HepG2 (cell line): ENCODE results near the gene KMT2A. TPM values are rescaled to one million over a fixed set of nuclear protein-coding genes. Genes with fewer than 3 reads are reported as not detected.
A peak's percentile ranks its signal among the peaks of the same experiment; 100 is the strongest.

Source experiments
- AGO2 ChIP-seq: fragments of 200-400 bp; formaldehyde crosslinking; optimal IDR thresholded peaks from 2 replicates; pipeline ENCODE3; 2017; ENCODE audit warnings: mild to moderate bottlenecking, low read depth, low read length, moderate library complexity
- ARHGAP35 ChIP-seq: sonication (generic); formaldehyde crosslinking; IDR thresholded peaks from 2 replicates; pipeline ENCODE4 v1.9.0; 2022; ENCODE audit warnings: mild to moderate bottlenecking, inconsistent platforms, moderate library complexity, missing genetic modification reagents, borderline replicate concordance
- ASH2L ChIP-seq: fragments of 300-600, 200-600 bp; sonication (generic); IDR thresholded peaks from 2 replicates; pipeline ENCODE4 v1.7.0; 2017; ENCODE audit warnings: low read depth, mild to moderate bottlenecking, moderate library complexity, mixed read lengths, low read length; ENCODE audit not compliant: insufficient read length
- HDAC1 ChIP-seq: sonication (generic); formaldehyde crosslinking; IDR thresholded peaks from 2 replicates; pipeline ENCODE4 v1.5.1; 2020; ENCODE audit warnings: mild to moderate bottlenecking, missing genetic modification reagents
- KMT2B ChIP-seq: IDR thresholded peaks from 2 replicates; pipeline ENCODE4 v1.6.1; 2016; ENCODE audit warnings: missing genetic modification reagents, missing compliant biosample characterization
- MAZ ChIP-seq, 2 experiments: sonication (generic) in 1 of 2; formaldehyde crosslinking in 1 of 2; IDR thresholded peaks; 2 replicates each; pipeline versions ENCODE4 v1.5.0 to v1.6.1; 2012 to 2020; ENCODE audit warnings: low read depth in 2 of 2, mild to moderate bottlenecking in 2 of 2, borderline replicate concordance in 1 of 2, improper control_type of control experiment in 1 of 2, low read length in 1 of 2, missing genetic modification reagents in 1 of 2, moderate library complexity in 1 of 2
- NFIC ChIP-seq: IDR thresholded peaks from 2 replicates; pipeline ENCODE4 v1.6.1; 2012; ENCODE audit warnings: mild to moderate bottlenecking, low read length, inconsistent platforms
- POGZ ChIP-seq: sonication (generic); formaldehyde crosslinking; IDR thresholded peaks from 2 replicates; pipeline ENCODE4 v1.4.0; 2020; ENCODE audit warnings: mild to moderate bottlenecking, missing genetic modification reagents
- SPEN ChIP-seq: sonication (generic); formaldehyde crosslinking; IDR thresholded peaks from 2 replicates; pipeline ENCODE4 v1.5.1; 2020; ENCODE audit warnings: low read depth, mild to moderate bottlenecking, missing genetic modification reagents
- THYN1 ChIP-seq: sonication (generic); formaldehyde crosslinking; IDR thresholded peaks from 2 replicates; pipeline ENCODE4 v1.8.1; 2023; ENCODE audit warnings: low read depth, mild to moderate bottlenecking, moderate library complexity, missing genetic modification reagents, borderline replicate concordance
- ZMYM3 ChIP-seq: sonication (generic); formaldehyde crosslinking; IDR thresholded peaks from 2 replicates; pipeline ENCODE4 v1.5.1; 2020; ENCODE audit warnings: mild to moderate bottlenecking, missing genetic modification reagents
- ZNF337 ChIP-seq: sonication (generic); formaldehyde crosslinking; IDR thresholded peaks from 2 replicates; pipeline ENCODE4 v1.5.1; 2020; ENCODE audit warnings: missing genetic modification reagents, low read depth, mild to moderate bottlenecking, borderline replicate concordance
- ZNF446 ChIP-seq: sonication (generic); formaldehyde crosslinking; IDR thresholded peaks from 2 replicates; pipeline ENCODE4 v1.5.0; 2020; ENCODE audit warnings: mild to moderate bottlenecking, missing genetic modification reagents
- ZNF501 ChIP-seq: sonication (generic); formaldehyde crosslinking; IDR thresholded peaks from 2 replicates; pipeline ENCODE4 v1.5.1; 2020; ENCODE audit warnings: mild to moderate bottlenecking, moderate library complexity, missing genetic modification reagents
- ZNF652 ChIP-seq: IDR thresholded peaks from 2 replicates; pipeline ENCODE4 v1.6.1; 2016; ENCODE audit warnings: low read depth, borderline replicate concordance
- ZNF713 ChIP-seq: sonication (generic); formaldehyde crosslinking; IDR thresholded peaks from 2 replicates; pipeline ENCODE4 v1.4.0; 2020; ENCODE audit warnings: mild to moderate bottlenecking, missing genetic modification reagents
- polyA plus RNA-seq, 8 experiments: library from polyadenylated mRNA; depleted of rRNA in 3 of 8; stranded (reverse) in 7 of 8; unstranded in 1 of 8; fragments of >200 nt; fragmentation: Illumina TruSeq in 4 of 8; extraction: Trizol in 4 of 8; gene quantifications; 2 replicates each; pipeline versions ENCODE4 v1.2.1 to v1.2.3, GENCODE V29; 2011 to 2016; ENCODE audit warnings: low read depth in 4 of 8, missing spikeins in 1 of 8, mixed read lengths in 1 of 8; ENCODE audit not compliant: insufficient read depth in 1 of 8
- total RNA-seq, 5 experiments: library from RNA; depleted of rRNA; stranded (reverse); fragments of >200 nt; fragmentation: Illumina TruSeq; extraction: Trizol; gene quantifications; 2 replicates each; pipeline ENCODE4 v1.2.3, GENCODE V29; 2016; ENCODE audit warnings: low read depth in 1 of 5
- TF ChIP-seq, protein P1 (sequence below): sonication (generic); formaldehyde crosslinking; conservative IDR thresholded peaks from 2 replicates; pipeline ENCODE4 v1.8.0; 2022; ENCODE audit warnings: low read depth, missing genetic modification reagents
- TF ChIP-seq, protein P2 (sequence below): sonication (generic); formaldehyde crosslinking; IDR thresholded peaks from 2 replicates; pipeline ENCODE4 v1.4.0; 2020; ENCODE audit warnings: low read depth, mild to moderate bottlenecking, missing genetic modification reagents
- TF ChIP-seq, protein P3 (sequence below): sonication (generic); formaldehyde crosslinking; IDR thresholded peaks from 2 replicates; pipeline ENCODE4 v1.4.0; 2020; ENCODE audit warnings: mild to moderate bottlenecking, missing genetic modification reagents
- TF ChIP-seq, protein P4 (sequence below): sonication (generic); formaldehyde crosslinking; IDR thresholded peaks from 2 replicates; pipeline ENCODE4 v1.8.0; 2023; ENCODE audit warnings: mild to moderate bottlenecking, missing genetic modification reagents
- TF ChIP-seq, protein P5 (sequence below): sonication (generic); formaldehyde crosslinking; IDR thresholded peaks from 2 replicates; pipeline ENCODE4 v1.9.0; 2021; ENCODE audit warnings: missing genetic modification reagents, borderline replicate concordance

The KMT2A gene
- total and polyA plus RNA-seq, 2 of the 13 experiments (the other 11 are each of a cell fraction or from before 2014, with no cell fraction given) = 12.4 to 20.0 TPM

DNA sequence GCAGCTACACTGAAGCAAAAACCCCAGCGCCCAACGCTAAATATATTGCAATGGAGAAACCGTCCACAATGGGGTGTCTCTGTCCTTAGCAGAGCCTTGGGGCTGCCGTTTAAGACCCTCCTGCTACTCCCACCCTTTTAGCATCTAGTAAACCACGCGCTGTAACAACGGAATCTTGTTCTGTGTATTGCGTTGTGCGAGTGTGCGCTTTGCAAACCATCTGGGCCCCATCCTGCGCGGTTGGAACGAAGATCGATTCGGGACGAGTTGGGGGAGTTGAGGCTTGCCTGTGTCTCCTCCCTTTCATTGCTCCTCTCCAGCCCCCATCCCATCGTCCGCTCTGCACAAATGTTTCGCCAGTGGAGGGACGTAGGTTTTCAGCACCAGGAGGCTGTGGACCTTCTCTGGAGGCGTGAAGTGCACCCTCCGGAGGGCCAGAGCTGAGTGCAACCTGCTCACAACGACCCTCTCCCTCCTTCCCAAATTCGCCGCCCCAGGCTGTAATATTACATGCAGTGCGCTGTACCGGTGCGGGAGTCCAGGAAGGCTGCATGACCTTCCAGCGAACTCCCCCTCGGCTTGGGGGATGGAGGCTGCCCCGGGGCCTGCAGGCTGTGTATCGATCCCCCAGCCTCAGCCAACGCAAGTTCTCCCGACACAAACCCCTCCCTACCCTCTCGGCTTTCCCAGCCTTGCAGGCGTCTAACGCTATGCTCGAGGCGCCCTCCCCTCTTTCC, 1.6 kb upstream of the KMT2A start (continued):
- no peak for TF ChIP-seq AGO2
- no peak for TF ChIP-seq NFIC
- no peak for TF ChIP-seq ZNF713
- TF ChIP-seq, protein P1, sequence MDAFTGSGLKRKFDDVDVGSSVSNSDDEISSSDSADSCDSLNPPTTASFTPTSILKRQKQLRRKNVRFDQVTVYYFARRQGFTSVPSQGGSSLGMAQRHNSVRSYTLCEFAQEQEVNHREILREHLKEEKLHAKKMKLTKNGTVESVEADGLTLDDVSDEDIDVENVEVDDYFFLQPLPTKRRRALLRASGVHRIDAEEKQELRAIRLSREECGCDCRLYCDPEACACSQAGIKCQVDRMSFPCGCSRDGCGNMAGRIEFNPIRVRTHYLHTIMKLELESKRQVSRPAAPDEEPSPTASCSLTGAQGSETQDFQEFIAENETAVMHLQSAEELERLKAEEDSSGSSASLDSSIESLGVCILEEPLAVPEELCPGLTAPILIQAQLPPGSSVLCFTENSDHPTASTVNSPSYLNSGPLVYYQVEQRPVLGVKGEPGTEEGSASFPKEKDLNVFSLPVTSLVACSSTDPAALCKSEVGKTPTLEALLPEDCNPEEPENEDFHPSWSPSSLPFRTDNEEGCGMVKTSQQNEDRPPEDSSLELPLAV (CRISPR knock-in tag) = no peak
- no peak for TF ChIP-seq ARHGAP35
- TF ChIP-seq, protein P2, sequence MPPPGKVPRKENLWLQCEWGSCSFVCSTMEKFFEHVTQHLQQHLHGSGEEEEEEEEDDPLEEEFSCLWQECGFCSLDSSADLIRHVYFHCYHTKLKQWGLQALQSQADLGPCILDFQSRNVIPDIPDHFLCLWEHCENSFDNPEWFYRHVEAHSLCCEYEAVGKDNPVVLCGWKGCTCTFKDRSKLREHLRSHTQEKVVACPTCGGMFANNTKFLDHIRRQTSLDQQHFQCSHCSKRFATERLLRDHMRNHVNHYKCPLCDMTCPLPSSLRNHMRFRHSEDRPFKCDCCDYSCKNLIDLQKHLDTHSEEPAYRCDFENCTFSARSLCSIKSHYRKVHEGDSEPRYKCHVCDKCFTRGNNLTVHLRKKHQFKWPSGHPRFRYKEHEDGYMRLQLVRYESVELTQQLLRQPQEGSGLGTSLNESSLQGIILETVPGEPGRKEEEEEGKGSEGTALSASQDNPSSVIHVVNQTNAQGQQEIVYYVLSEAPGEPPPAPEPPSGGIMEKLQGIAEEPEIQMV (CRISPR knock-in tag) = peak; percentile 29; the same call in 1 of the 2 replicates
- TF ChIP-seq ZNF652 (CRISPR knock-in tag) = no peak
- TF ChIP-seq HDAC1 (CRISPR knock-in tag) = peak; percentile 60; the same call in 1 of the 2 replicates
- TF ChIP-seq THYN1 = no peak
- TF ChIP-seq, protein P3, sequence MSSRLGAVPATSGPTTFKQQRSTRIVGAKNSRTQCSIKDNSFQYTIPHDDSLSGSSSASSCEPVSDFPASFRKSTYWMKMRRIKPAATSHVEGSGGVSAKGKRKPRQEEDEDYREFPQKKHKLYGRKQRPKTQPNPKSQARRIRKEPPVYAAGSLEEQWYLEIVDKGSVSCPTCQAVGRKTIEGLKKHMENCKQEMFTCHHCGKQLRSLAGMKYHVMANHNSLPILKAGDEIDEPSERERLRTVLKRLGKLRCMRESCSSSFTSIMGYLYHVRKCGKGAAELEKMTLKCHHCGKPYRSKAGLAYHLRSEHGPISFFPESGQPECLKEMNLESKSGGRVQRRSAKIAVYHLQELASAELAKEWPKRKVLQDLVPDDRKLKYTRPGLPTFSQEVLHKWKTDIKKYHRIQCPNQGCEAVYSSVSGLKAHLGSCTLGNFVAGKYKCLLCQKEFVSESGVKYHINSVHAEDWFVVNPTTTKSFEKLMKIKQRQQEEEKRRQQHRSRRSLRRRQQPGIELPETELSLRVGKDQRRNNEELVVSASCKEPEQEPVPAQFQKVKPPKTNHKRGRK = 0 out of 2 replicates have a peak, but pooled peaks have one; percentile 35
- TF ChIP-seq, protein P4, sequence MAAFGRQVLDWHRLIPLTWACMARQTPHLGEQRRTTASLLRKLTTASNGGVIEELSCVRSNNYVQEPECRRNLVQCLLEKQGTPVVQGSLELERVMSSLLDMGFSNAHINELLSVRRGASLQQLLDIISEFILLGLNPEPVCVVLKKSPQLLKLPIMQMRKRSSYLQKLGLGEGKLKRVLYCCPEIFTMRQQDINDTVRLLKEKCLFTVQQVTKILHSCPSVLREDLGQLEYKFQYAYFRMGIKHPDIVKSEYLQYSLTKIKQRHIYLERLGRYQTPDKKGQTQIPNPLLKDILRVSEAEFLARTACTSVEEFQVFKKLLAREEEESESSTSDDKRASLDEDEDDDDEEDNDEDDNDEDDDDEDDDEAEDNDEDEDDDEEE (CRISPR knock-in tag) = peak; percentile 43; the same call in 1 of the 2 replicates
- TF ChIP-seq ZNF501 (CRISPR knock-in tag) = peak; percentile 24; the same call in 1 of the 2 replicates
- TF ChIP-seq SPEN (CRISPR knock-in tag) = no peak
- TF ChIP-seq KMT2B (CRISPR knock-in tag) = peak; percentile 61; the same call in 1 of the 2 replicates
- TF ChIP-seq ZNF337 (CRISPR knock-in tag) = no peak
- TF ChIP-seq ZNF446 (CRISPR knock-in tag) = no peak
- peak; percentile 55 for TF ChIP-seq POGZ (CRISPR knock-in tag)
- TF ChIP-seq ASH2L = no peak
- TF ChIP-seq ZMYM3 (CRISPR knock-in tag) = no peak; the same call in 1 of the 2 replicates
- no peak for TF ChIP-seq MAZ (IDR thresholded peaks at IDR 0.05; ENCODE audit: borderline replicate concordance, low read depth, low read length)
- peak; percentile 81; the same call in 1 of the 2 replicates for TF ChIP-seq MAZ (CRISPR knock-in tag; IDR thresholded peaks at IDR 0.05; ENCODE audit: low read depth)
- TF ChIP-seq, protein P5, sequence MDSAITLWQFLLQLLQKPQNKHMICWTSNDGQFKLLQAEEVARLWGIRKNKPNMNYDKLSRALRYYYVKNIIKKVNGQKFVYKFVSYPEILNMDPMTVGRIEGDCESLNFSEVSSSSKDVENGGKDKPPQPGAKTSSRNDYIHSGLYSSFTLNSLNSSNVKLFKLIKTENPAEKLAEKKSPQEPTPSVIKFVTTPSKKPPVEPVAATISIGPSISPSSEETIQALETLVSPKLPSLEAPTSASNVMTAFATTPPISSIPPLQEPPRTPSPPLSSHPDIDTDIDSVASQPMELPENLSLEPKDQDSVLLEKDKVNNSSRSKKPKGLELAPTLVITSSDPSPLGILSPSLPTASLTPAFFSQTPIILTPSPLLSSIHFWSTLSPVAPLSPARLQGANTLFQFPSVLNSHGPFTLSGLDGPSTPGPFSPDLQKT (CRISPR knock-in tag) = no peak
